ENCODE measurements around the gene PRR23B.
"Not testable (repeated sequence)": the region's sequence is repeated elsewhere in the genome, so short reads cannot be mapped to it uniquely, and the experiment has no call there.

The PRR23B gene

DNA sequence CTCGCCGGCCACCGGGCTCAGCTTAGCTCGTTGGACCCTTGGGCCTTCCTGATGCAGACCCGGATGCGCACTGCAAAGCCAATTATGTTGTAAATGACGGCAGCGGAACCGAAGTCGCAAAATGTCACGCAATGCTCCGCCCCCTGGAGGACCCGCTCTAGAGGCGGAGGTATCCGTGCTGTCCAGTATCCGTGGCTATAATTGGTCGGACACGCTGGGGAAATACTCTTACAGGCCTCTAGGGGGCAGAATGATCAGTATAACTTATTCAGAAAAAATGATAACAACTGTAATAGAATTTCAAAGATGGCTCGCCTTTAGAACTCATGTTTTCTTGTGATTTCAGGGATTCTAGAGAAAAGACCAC lies at the start of gene PRR23B:
Gene PRR23B, minus strand, starts transcription at position 59 of the 367 bp plus-strand sequence. CDS start 265 bp downstream, outside the sequence.
- DNase-seq (ENCODE audit: low spot score), result no peak

DNA sequence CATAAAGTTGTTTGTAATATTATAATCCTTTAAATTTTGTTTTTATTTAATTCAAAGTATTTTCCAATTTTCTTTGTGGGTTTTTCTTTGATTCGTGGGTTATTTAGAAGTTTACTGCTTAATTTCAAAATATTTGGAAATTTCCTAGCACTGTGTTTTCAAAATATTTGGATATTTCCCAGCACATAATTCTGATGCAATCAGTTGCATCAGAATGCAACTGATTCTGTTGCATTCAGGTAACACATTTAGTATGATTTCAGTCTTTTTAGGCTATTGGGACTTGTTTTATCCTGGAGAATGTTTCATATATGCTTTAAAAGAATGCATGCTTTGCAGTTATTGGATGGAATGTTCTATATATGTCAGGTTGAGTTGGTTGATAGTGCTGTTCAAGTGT lies 42.2 kb upstream of the PRR23B start:
- no peak for DNase-seq (ENCODE audit: low spot score)

GRCh38 chr3:139052802-139053600 lies 32.3 kb upstream of the PRR23B start:
- DNase-seq (ENCODE audit: low spot score), result no peak

- DNase-seq (ENCODE audit: low spot score), result no peak
Observed at GRCh38 chr3:139044366-139045210, 23.9 kb upstream of the PRR23B start, which contains the start of gene PRR23C. Gene PRR23C (minus strand): TSS chr3:139044892. CDS start chr3:139044620, 272 bp downstream.

DNA sequence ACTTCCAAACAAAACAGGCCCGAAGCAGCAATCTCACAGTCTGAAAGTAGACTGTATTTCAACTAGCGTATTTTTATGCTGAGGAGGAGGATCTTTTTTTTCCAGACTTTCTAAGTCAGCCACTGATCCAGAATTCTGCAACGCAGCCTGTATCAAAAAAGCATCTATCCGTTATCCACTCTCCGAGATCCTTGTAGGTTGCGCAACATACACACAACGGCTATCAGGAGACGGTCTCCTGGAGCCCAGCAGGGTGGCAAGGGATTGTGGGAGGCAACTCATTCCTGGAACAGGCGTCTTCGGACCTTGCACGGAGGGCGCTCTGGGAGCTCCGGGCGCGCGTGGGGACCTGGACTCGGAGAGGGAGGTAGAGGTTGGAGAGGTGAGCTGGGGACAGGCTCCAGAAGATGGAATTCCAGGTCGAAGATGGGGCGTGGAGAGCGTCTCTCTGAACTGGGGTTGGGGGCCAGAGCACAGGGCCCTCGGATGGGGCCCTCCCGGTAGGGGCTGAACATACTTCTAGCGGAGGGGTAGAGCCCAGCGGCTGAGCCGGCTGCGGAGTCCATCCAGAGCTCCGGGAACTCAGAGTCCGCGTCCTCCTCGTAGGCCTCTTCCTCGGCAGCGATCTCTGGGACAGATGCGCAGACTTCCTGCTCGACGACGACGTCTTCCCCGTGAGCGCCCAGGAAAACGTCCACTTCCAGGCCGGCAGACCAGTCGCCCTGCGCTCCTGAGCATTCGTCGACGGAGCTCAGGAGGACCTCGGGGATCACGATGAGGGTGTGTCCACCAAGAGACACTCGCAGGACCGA lies 23.0 kb upstream of the PRR23B start:
- DNase-seq (ENCODE audit: low spot score), result no peak

DNA sequence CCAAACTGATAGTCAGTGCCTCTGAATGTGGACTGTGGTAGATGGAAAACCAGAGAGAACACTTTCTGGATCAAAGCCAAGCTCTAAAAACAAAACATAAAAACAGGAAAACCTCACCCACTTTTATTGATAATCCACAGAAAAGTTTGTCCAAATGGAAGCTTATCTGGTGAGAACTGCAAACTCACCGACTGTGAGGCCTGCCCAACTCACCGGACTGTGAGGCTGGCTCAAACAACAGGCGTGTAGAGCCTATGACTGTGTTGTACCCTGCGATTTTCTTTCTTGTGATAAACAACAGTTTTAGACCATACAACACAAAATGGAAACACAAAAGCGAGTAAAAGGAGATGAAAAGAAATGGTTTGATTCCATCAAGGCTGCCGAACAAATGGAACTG lies 16.8 kb upstream of the PRR23B start:
- no peak for DNase-seq (ENCODE audit: low spot score)

DNA sequence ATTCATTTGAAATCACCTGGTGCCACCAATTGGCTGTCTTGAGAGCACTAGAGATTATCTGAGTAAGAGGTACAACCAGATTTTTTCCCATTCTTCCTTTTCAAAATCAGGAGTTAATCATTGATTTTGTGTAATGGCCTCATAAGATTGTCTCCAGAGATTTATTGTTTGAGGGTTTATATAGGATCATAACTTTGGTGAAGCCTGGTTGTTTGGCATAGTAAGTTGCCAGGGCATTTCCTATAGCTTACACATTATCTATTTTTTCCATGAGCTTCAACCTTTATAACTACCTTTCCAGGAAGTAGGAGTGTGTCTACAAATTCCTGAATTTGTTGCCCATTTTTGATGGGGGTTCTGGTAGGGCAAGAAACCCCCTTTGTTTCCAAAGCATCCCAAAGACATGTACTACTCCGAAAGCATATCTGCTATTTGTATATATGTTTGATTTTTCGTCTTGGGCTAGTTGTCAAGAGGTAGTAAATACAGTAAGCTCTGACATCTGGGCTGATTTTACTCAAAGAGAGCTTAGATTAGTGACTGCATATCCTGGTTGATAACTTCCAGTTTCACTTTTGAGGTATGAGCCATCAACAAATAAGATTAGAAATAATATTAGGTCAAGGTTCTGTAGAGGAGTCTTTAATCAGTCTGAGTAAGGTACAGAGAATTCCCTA lies 11.7 kb upstream of the PRR23B start:
- no peak for DNase-seq (ENCODE audit: low spot score)

DNA sequence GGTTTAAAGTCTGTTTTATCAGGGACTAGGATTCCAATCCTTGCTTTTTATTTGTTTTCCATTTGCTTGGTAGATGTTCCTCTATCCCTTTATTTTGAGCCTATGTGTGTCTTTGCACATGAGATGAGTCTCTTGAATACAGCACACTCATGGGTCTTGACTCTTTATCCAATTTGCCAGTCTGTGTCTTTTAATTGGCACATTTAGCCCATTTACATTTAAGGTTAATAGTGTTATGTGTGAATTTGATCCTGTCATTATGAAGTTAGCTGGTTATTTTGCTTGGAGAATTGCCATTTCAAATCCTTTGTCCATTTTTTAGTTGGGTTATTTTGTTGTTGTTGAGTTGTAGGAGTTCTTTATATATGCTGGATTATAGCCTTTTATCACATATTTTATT lies 9.8 kb upstream of the PRR23B start:
- DNase-seq (ENCODE audit: low spot score), result not testable (repeated sequence)

DNA sequence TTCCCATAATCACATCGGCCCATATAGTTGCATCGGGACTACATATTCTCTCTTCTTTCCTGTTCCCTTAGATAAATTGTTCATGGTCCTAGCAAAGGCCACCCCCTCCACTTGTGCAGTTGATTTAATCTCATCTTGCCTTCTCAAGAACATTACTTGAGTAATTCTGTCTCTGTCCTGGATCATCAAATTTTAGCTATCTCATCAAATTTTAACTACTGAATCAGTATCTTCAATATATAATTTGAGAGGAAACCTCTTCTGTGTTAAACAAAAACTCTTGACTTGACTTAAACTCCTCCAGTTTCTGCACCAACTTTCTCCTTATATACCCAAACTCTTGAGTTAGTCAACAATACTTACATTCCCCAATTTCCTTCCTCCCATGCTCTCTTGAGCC lies 4.2 kb upstream of the PRR23B start:
- DNase-seq (ENCODE audit: low spot score), result no peak

DNA sequence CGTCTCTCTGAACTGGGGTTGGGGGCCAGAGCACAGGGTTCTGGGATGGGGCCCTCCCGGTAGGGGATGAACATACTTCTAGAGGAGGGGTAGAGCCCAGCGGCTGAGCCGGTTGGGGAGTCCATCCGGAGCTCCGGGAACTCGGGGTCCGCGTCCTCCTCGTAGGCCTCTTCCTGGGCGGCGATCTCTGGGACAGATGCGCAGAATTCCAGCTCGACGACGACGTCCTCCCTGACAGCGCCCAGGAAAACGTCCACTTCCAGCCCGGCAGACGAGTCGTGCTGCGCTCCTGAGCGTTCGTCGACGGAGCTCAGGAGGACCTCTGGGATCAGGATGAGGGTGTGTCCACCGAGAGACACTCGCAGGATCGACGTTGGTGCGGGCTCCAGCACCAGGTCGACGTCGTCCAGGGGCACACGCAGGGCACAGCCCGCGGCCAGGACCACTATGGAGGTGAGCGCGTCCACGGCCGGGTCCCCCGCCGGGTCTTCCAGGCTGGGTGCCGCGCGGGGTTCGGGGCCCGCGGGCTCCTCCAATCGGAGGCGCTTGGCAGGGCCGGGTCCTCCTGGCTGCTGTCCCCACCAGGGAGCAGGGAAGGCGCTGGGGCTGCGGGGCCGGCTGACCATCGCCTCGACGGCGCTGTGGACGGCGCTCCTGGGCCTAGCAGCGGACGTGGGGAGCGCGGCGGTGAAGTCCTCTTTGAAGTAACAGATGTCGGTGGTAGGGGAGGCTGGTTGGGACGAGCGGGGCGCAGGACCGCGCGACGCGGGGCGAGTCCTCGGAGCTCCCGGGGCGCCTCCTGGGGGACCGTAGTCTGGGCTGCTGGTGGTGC lies 474 bp downstream of the PRR23B start:
- no peak for DNase-seq (ENCODE audit: low spot score)

DNA sequence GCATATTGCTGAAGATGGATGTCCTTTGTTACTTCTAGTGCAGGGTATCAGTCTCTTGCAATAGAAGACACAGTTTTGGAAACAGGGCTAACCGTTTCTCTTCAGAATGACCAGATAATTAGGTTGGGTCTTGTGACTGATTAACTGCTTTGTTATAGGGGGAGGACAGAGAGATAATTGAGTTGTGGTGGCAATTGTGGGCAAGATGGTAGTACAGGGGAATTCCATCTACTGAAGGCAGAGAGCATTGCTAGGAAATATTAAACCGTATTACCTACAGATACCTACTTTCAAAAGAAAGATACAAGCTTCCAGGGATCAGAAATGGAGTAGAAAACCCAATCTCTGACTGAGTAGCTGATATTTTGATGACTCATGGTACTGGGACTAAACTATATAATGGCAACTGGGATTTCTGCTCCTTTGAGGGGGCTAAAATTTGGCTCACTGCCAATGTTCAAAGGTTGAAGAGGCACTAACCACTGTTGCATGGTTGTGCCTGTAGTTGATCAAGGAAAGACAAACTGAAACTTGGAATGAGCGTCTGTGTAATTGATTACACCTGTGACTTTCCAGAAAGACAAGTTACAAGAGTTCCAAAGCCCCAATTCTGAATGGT lies 4.2 kb downstream of the PRR23B start:
- DNase-seq (ENCODE audit: low spot score), result no peak

- no peak for DNase-seq (ENCODE audit: low spot score)
Observed at GRCh38 chr3:139006051-139006716, 14.5 kb downstream of the PRR23B start, which contains the start of gene PRR23A. Gene PRR23A (minus strand): TSS chr3:139006268. CDS start chr3:139006268, 0 bp downstream.

DNA sequence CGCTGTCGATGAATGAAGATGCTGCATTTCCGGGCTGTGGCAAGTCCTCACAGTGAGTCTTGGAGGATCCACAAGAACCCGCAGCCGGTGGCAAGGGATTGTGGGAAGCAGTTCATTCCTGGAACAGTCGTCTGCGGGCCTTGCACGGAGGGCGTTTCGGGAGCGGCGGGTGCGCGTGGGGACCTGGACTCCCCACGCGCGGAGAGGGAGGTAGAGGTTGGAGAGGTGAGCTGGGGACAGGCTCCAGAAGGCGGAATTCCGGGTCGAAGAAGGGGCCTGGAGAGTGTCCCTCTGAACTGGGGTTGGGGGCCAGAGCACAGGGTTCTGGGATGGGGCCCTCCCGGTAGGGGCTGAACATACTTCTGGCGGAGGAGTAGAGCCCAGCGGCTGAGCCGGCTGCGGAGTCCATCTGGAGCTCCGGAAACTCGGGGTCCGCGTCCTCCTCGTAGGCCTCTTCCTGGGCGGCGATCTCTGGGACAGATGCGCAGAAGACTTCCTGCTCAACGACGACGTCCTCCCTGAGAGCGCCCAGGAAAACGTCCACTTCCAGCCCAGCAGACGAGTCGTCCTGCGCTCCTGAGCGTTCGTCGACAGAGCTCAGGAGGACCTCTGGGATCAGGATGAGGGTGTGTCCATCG lies 15.3 kb downstream of the PRR23B start:
- DNase-seq (ENCODE audit: low spot score), result no peak

DNA sequence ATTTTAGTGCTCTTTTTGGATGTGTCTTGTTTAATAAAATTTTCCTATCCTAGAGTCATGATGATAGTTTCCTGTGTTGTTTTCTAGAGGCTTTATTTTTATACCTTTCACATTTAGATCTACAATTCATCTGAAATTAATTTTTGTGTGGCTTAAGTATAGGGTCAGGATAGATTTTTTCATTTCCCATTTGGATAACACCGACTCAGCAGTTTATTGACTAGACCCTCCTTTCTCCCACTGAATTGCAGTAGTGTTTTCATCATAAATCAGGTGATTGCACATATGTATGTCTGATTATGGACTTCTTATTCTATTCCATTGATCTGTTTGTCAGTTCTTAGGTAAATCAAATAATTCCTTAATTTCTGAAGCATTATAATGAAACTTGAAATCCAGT lies 25.0 kb downstream of the PRR23B start:
- DNase-seq (ENCODE audit: low spot score), result no peak

DNA sequence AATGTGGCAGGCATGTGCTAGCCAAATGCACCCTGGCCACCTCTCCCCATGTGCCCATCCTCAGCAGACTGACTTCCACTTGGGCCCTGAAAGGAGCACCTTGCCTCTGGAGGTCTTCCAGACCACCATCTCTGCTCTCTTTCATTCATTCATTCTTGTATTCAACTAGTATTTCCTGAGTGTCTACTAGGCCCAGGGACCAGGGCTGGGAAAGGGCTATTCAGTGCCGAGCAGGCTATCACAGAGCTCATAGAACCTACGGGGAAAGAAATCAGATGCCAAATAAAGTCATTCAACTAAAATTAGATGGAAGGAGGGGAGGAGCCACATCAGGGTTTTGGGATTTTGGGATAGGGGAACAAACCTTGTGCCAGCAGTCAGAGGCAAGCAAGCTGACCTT lies 33.5 kb downstream of the PRR23B start:
- DNase-seq (ENCODE audit: low spot score), result no peak

GRCh38 chr3:138985932-138986331 lies 34.8 kb downstream of the PRR23B start:
- no peak for DNase-seq (ENCODE audit: low spot score)

DNA sequence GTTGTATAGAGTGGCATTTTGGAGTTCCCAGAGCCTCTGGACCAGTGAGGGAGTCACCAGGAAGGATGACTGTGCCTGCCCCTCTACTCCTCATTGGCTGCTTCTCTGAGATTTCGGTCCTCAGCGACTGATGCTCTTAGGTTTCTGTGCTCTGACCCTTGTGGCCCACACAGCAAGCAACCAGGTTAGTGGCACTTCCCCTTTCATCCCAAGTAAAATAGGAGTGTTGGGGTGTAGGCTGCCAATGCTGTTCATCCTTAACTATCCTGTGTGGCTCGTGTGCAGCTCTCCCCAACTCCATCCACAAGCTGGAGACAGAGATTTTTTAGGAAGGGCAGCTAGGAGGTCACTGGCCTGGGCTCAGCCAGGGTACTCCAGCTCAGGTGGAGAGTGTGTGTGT lies 35.9 kb downstream of the PRR23B start:
- no peak for DNase-seq (ENCODE audit: low spot score)

GRCh38 chr3:138976047-138976446 lies 44.7 kb downstream of the PRR23B start:
- no peak for DNase-seq (ENCODE audit: low spot score)

GRCh38 chr3:138975351-138975750 lies 45.4 kb downstream of the PRR23B start:
- no peak for DNase-seq (ENCODE audit: low spot score)

Measured in AG08395 (cell line).